Lung (tissue), 12 donors: ENCODE results near the gene SLC11A1. TPM values are rescaled to one million over a fixed set of nuclear protein-coding genes. Genes with fewer than 3 reads are reported as not detected.

Experiments used
- ATAC-seq: fragments of 200-7000 bp; cut with Tn5 transposase; one replicate; pipeline ENCODE4 v1.9.1; 2020; ENCODE audit warnings: moderate number of reproducible peaks; ENCODE audit not compliant: insufficient read depth, low FRiP score
- DNase-seq, 3 donors: peaks; one replicate each; pipeline ENCODE4 v3.0.0-alpha.2; 2013 to 2017
- H3K27ac ChIP-seq, 2 donors: one replicate each; pipeline ENCODE4 v1.5.1; 2013; ENCODE audit warnings: mild to moderate bottlenecking in 2 of 2, moderate library complexity in 2 of 2, control low read depth in 1 of 2, inconsistent platforms in 1 of 2, low read depth in 1 of 2, low read length in 1 of 2
- H3K27me3 ChIP-seq, 3 donors: one replicate each; pipeline ENCODE4 v1.5.1; 2013; ENCODE audit warnings: low read length in 2 of 3; ENCODE audit not compliant: control insufficient read depth in 3 of 3, insufficient read depth in 3 of 3
- H3K36me3 ChIP-seq, 4 donors: one replicate each; pipeline ENCODE4 v1.5.1; 2013; ENCODE audit warnings: low read length in 4 of 4, mild to moderate bottlenecking in 1 of 4, moderate library complexity in 1 of 4; ENCODE audit not compliant: control insufficient read depth in 4 of 4, insufficient read depth in 4 of 4
- H3K4me1 ChIP-seq, 5 donors: one replicate each; pipeline ENCODE4 v1.5.1; 2013; ENCODE audit warnings: low read length in 5 of 5, mild to moderate bottlenecking in 2 of 5, moderate library complexity in 1 of 5; ENCODE audit not compliant: control insufficient read depth in 5 of 5, insufficient read depth in 5 of 5
- H3K4me3 ChIP-seq: one replicate; pipeline ENCODE4 v1.5.1; 2013; ENCODE audit warnings: mild to moderate bottlenecking, control low read depth, moderate library complexity
- H3K9ac ChIP-seq, 2 donors: one replicate each; pipeline ENCODE4 v1.5.1; 2013; ENCODE audit warnings: low read length in 2 of 2, control low read depth in 1 of 2; ENCODE audit not compliant: insufficient read depth in 1 of 2
- H3K9me3 ChIP-seq, 4 donors: one replicate each; pipeline ENCODE4 v1.5.1; 2013; ENCODE audit warnings: low read length in 3 of 4, mild to moderate bottlenecking in 1 of 4, moderate library complexity in 1 of 4; ENCODE audit not compliant: control insufficient read depth in 4 of 4, insufficient read depth in 3 of 4
- CTCF ChIP-seq: IDR thresholded peaks from 2 replicates; pipeline ENCODE4 v1.5.1; 2012; ENCODE audit warnings: mild to moderate bottlenecking; ENCODE audit errors: control extremely low read depth, extremely low read depth
- WGBS, 2 donors: extraction: QIAGEN DNeasy Blood & Tissue Kit; methylation state at CpG; one replicate each; pipeline ENCODE4 v1.1.7; 2013; 5-methylcytosine and 5-hydroxymethylcytosine counted together
- polyA plus RNA-seq, 2 donors: library from polyadenylated mRNA; stranded (reverse); fragments of 200-250 nt; gene quantifications; one replicate each; pipeline ENCODE4 v1.2.1, GENCODE V29; 2013
- total RNA-seq, 2 donors: library from RNA; depleted of rRNA in 1 of 2; stranded (reverse); fragments of >200 nt in 1 of 2; gene quantifications; one replicate each; pipeline ENCODE4 v1.2.1, GENCODE V29; 2014 to 2021
- donor health status: control.
- donor health status: control.
- donor health status: Bipolar disorder and iron deficiency.
- donor health status: healthy.
- donor health status: DM: yes; HTN: yes; CAD: no.

SLC11A1 gene
- total and polyA plus RNA-seq, 4 donors = 57.6 to 359 (median 234) TPM

DNA sequence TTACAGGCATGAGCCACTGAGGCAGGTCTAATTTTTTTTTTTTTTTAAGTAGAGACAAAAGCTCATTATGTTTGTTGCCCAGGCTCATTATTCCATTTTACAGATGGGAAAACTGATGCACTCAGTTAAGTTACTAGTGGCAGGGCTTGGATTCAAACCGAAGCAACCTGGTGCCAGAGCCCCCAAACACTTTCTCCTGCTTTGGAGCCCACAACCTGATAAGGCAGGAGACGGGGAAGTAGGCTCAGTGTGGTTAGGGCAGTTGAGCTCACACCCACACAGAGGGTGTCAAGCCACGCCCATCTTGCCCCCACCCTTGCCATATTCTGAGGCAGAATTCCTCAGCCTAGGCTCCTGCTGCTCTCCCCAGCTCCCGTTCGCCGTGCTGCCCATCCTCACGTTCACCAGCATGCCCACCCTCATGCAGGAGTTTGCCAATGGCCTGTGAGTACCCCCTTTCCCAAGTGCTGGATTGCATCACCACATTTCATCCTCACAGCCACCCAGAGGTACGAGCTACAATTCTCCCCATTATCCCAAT is 11.7 kb downstream of the SLC11A1 start:
- Histone ChIP-seq H3K4me3 (no peak overlapping the region), H3K4me1 (peaks cover 0 to 23% (median 8%) of the 10 kb centered on the region in 5 donors), H3K27ac (no peak overlapping the region), H3K36me3 (no peaks in the 10 kb centered on the region), H3K27me3 (no peaks in the 10 kb centered on the region), H3K9ac (no peak overlapping the region), H3K9me3 (no peaks in the 10 kb centered on the region)
- WGBS, 2 donors = 39 to 61% methylated on average over 8 of the region's 8 CpGs
- ATAC-seq (no peak), DNase-seq (no peak)
- no peak for TF ChIP-seq CTCF

- peak overlapping the region in 1 of 2 donors; percentile 35 for H3K27ac ChIP-seq
- H3K36me3 ChIP-seq = no peaks in the 10 kb centered on the region
- WGBS, 2 donors = 78 to 80% methylated on average over 13 of the region's 13 CpGs
Measured at GRCh38 chr2:218394298-218395089, 12.4 kb downstream of the SLC11A1 start.

GRCh38 chr2:218395090-218395444 is 13.0 kb downstream of the SLC11A1 start:
- Histone ChIP-seq H3K9me3 (no peaks in the 10 kb centered on the region), H3K9ac (no peak overlapping the region), H3K36me3 (no peaks in the 10 kb centered on the region), H3K4me3 (no peak overlapping the region), H3K4me1 (peaks cover 0 to 23% (median 8%) of the 10 kb centered on the region in 5 donors), H3K27me3 (no peaks in the 10 kb centered on the region), H3K27ac (peak overlapping the region in 1 of 2 donors; percentile 35)
- TF ChIP-seq CTCF = no peak
- DNase-seq (no peak), ATAC-seq (no peak)
- WGBS, 2 donors = 74 to 82% methylated on average over 6 of the region's 6 CpGs

More at GRCh38 chr2:218394298-218395089, 12.4 kb downstream of the SLC11A1 start:
- no peak overlapping the region for H3K4me3 ChIP-seq
- no peak for TF ChIP-seq CTCF
- no peaks in the 10 kb centered on the region for H3K9me3 ChIP-seq
- peaks cover 0 to 23% (median 8%) of the 10 kb centered on the region in 5 donors for H3K4me1 ChIP-seq
- ATAC-seq (no peak), DNase-seq (no peak)
- no peaks in the 10 kb centered on the region for H3K27me3 ChIP-seq
- no peak overlapping the region for H3K9ac ChIP-seq
